H9 (cell line): Measurements from ENCODE around the gene CD1E. TPM values are rescaled to one million over a fixed set of nuclear protein-coding genes. Genes with fewer than 3 reads are reported as not detected.

Experiments used
- DNase-seq: peaks from one replicate; pipeline ENCODE4 v3.0.0-alpha.2; 2017
- H2AFZ ChIP-seq: one replicate; pipeline ENCODE4 v1.6.1; 2013; ENCODE audit warnings: mild to moderate bottlenecking, low read length, control low read depth, moderate library complexity
- H2AK5ac ChIP-seq: 2 replicates; pipeline ENCODE4 v1.6.1; 2013; ENCODE audit warnings: low read length, control low read depth, mixed read lengths; ENCODE audit not compliant: insufficient read length
- H2BK120ac ChIP-seq: one replicate; pipeline ENCODE4 v1.6.1; 2013; ENCODE audit warnings: low read depth, mild to moderate bottlenecking, low read length, control low read depth, inconsistent platforms; ENCODE audit not compliant: poor library complexity, severe bottlenecking
- H2BK12ac ChIP-seq: 2 replicates; pipeline ENCODE4 v1.6.1; 2013; ENCODE audit warnings: low read length, control low read depth, mixed read lengths, low read depth; ENCODE audit not compliant: insufficient read length
- H2BK15ac ChIP-seq: 2 replicates; pipeline ENCODE4 v1.6.1; 2013; ENCODE audit warnings: low read depth, low read length, control low read depth
- H2BK20ac ChIP-seq: one replicate; pipeline ENCODE4 v1.6.1; 2013; ENCODE audit warnings: low read depth, mild to moderate bottlenecking, low read length, control low read depth, inconsistent platforms; ENCODE audit not compliant: poor library complexity, severe bottlenecking
- H2BK5ac ChIP-seq: 2 replicates; pipeline ENCODE4 v1.6.1; 2013; ENCODE audit warnings: low read length, control low read depth, mixed read lengths; ENCODE audit not compliant: insufficient read length
- H3K14ac ChIP-seq: 2 replicates; pipeline ENCODE4 v1.6.1; 2013; ENCODE audit warnings: low read length, control low read depth; ENCODE audit not compliant: insufficient read depth
- H3K18ac ChIP-seq: 2 replicates; pipeline ENCODE4 v1.6.1; 2013; ENCODE audit warnings: low read depth, mild to moderate bottlenecking, mixed read lengths, low read length, control low read depth; ENCODE audit not compliant: insufficient read length
- H3K23ac ChIP-seq: 2 replicates; pipeline ENCODE4 v1.6.1; 2013; ENCODE audit warnings: low read length, control low read depth, mixed read lengths, low read depth; ENCODE audit not compliant: insufficient read length
- H3K23me2 ChIP-seq: 2 replicates; pipeline ENCODE4 v1.6.1; 2013; ENCODE audit warnings: low read depth, mild to moderate bottlenecking, mixed read lengths, low read length, control low read depth; ENCODE audit not compliant: insufficient read length, poor library complexity, severe bottlenecking
- H3K27ac ChIP-seq: 2 replicates; pipeline ENCODE4 v1.5.1; 2013; ENCODE audit warnings: low read length, control low read depth, mixed read lengths, low read depth; ENCODE audit not compliant: insufficient read length
- H3K27me3 ChIP-seq: 2 replicates; pipeline ENCODE4 v1.6.1; 2013; ENCODE audit warnings: low read length, control low read depth, inconsistent platforms; ENCODE audit not compliant: insufficient read depth
- H3K4ac ChIP-seq: 2 replicates; pipeline ENCODE4 v1.6.1; 2013; ENCODE audit warnings: low read depth, mild to moderate bottlenecking, control low read depth, inconsistent platforms, low read length, moderate library complexity
- H3K4me1 ChIP-seq: 2 replicates; pipeline ENCODE4 v1.6.1; 2013; ENCODE audit warnings: low read length, control low read depth, inconsistent platforms; ENCODE audit not compliant: insufficient read depth
- H3K4me2 ChIP-seq: 2 replicates; pipeline ENCODE4 v1.6.1; 2013; ENCODE audit warnings: low read length, control low read depth, mixed read lengths; ENCODE audit not compliant: insufficient read length, insufficient read depth
- H3K56ac ChIP-seq: 2 replicates; pipeline ENCODE4 v1.6.1; 2013; ENCODE audit warnings: low read depth, mild to moderate bottlenecking, mixed read lengths, low read length, control low read depth; ENCODE audit not compliant: insufficient read length
- H3K79me1 ChIP-seq: 2 replicates; pipeline ENCODE4 v1.6.1; 2013; ENCODE audit warnings: low read depth, mild to moderate bottlenecking, moderate library complexity, low read length, control low read depth, inconsistent platforms; ENCODE audit not compliant: insufficient read depth, poor library complexity, severe bottlenecking
- H3K79me2 ChIP-seq: 2 replicates; pipeline ENCODE4 v1.6.1; 2013; ENCODE audit warnings: low read length, control low read depth, inconsistent platforms; ENCODE audit not compliant: insufficient read depth
- H3K9ac ChIP-seq: 2 replicates; pipeline ENCODE4 v1.6.1; 2013; ENCODE audit warnings: low read length, control low read depth, mixed read lengths; ENCODE audit not compliant: insufficient read length; ENCODE audit errors: extremely low read depth
- H3K9me3 ChIP-seq: one replicate; pipeline ENCODE4 v1.6.1; 2013; ENCODE audit warnings: low read depth, low read length, inconsistent platforms; ENCODE audit not compliant: control insufficient read depth
- H3T11ph ChIP-seq: one replicate; pipeline ENCODE4 v1.6.1; 2013; ENCODE audit warnings: mild to moderate bottlenecking, low read length, control low read depth, inconsistent platforms
- H4K20me1 ChIP-seq: one replicate; pipeline ENCODE4 v1.6.1; 2013; ENCODE audit not compliant: control insufficient read depth, insufficient read length, insufficient read depth
- H4K5ac ChIP-seq: 2 replicates; pipeline ENCODE4 v1.6.1; 2013; ENCODE audit warnings: low read depth, mild to moderate bottlenecking, mixed read lengths, low read length, control low read depth; ENCODE audit not compliant: insufficient read length
- H4K8ac ChIP-seq: replicated peaks from 2 replicates; pipeline ENCODE4 v1.6.1; 2013; ENCODE audit warnings: low read length, control low read depth, mixed read lengths, low read depth; ENCODE audit not compliant: insufficient read length
- H4K91ac ChIP-seq: 2 replicates; pipeline ENCODE4 v1.6.1; 2013; ENCODE audit warnings: low read depth, mild to moderate bottlenecking, moderate library complexity, mixed read lengths, low read length, control low read depth; ENCODE audit not compliant: insufficient read length
- H3K27ac Mint-ChIP-seq, 3 experiments: 2 replicates in 2 of 3; 3 replicates in 1 of 3; pipeline ENCODE4 v1.8.0; 2020 to 2021; ENCODE audit warnings: mixed read lengths in 3 of 3, mild to moderate bottlenecking in 1 of 3, moderate library complexity in 1 of 3
- H3K27me3 Mint-ChIP-seq: 2 replicates; pipeline ENCODE4 v1.8.0; 2021; ENCODE audit warnings: low read depth, mild to moderate bottlenecking, moderate library complexity, mixed read lengths
- H3K36me3 Mint-ChIP-seq, 3 experiments: 2 replicates in 2 of 3; 3 replicates in 1 of 3; pipeline ENCODE4 v1.8.0; 2020 to 2021; ENCODE audit warnings: low read depth in 3 of 3, mixed read lengths in 3 of 3; ENCODE audit not compliant: insufficient read depth in 1 of 3
- H3K4me1 Mint-ChIP-seq, 2 experiments: 2 replicates each; pipeline ENCODE4 v1.8.0; 2020; ENCODE audit warnings: mixed read lengths in 2 of 2
- H3K4me3 Mint-ChIP-seq, 2 experiments: 2 replicates in 1 of 2; 3 replicates in 1 of 2; pipeline ENCODE4 v1.8.0; 2020 to 2021; ENCODE audit warnings: mild to moderate bottlenecking in 2 of 2, mixed read lengths in 2 of 2, moderate library complexity in 1 of 2
- H3K9me3 Mint-ChIP-seq, 2 experiments: 2 replicates in 1 of 2; 3 replicates in 1 of 2; pipeline ENCODE4 v1.8.0; 2020; ENCODE audit warnings: mild to moderate bottlenecking in 2 of 2, mixed read lengths in 2 of 2, moderate library complexity in 1 of 2
- CTCF ChIP-seq: fragments of 200-600 bp; sonication (generic); conservative IDR thresholded peaks from 3 replicates; pipeline ENCODE4 v1.8.0; 2021; ENCODE audit warnings: antibody characterized with exemption, mild to moderate bottlenecking
- WGBS: extraction: QIAGEN DNeasy Blood & Tissue Kit; methylation state at CpG from one replicate; pipeline ENCODE4 v1.1.7; 2013; ENCODE audit warnings: missing lambda C conversion rate, low lambda C conversion rate, mixed read lengths; ENCODE audit not compliant: insufficient read length; ENCODE audit errors: extremely low coverage; 5-methylcytosine and 5-hydroxymethylcytosine counted together
- total RNA-seq: library from RNA; stranded (reverse); gene quantifications from 2 replicates; pipeline ENCODE4 v1.2.1, GENCODE V29; 2021

The CD1E gene
- total RNA-seq, 1 experiment from 2014 or later: not detected

- no peaks in the 10 kb centered on the region for H3K79me1 ChIP-seq
- H2AK5ac ChIP-seq: no peak overlapping the region
- H2BK12ac ChIP-seq: no peak overlapping the region
- no peak overlapping the region for H2AFZ ChIP-seq
- no CpG with 5 or more reads among the region's 1 CpG for WGBS
- no peak overlapping the region for H3K56ac ChIP-seq
- H4K5ac ChIP-seq: no peak overlapping the region
- H3K9me3 Mint-ChIP-seq: no peaks in the 10 kb centered on the region
- H3K36me3 Mint-ChIP-seq: no peaks in the 10 kb centered on the region
- H2BK15ac ChIP-seq: no peak overlapping the region
- H3K4me1 ChIP-seq: no peaks in the 10 kb centered on the region
- no peak overlapping the region for H3K14ac ChIP-seq
- no peak overlapping the region for H3K18ac ChIP-seq
- H3K4me1 Mint-ChIP-seq: no peaks in the 10 kb centered on the region
- no peak overlapping the region for H4K8ac ChIP-seq
- H3K9me3 ChIP-seq: no peaks in the 10 kb centered on the region
- H3K4me2 ChIP-seq: no peak overlapping the region
- H3K4ac ChIP-seq: no peak overlapping the region
- no peak overlapping the region for H2BK120ac ChIP-seq
- no peak overlapping the region for H3T11ph ChIP-seq
- TF ChIP-seq CTCF: no peak
- no peak overlapping the region for H3K23ac ChIP-seq
- H2BK5ac ChIP-seq: no peak overlapping the region
- no peak overlapping the region for H3K4me3 Mint-ChIP-seq
- no peaks in the 10 kb centered on the region for H3K23me2 ChIP-seq
- no peak for DNase-seq
- no peaks in the 10 kb centered on the region for H3K27me3 ChIP-seq
- no peak overlapping the region for H3K9ac ChIP-seq
- H3K27me3 Mint-ChIP-seq: no peaks in the 10 kb centered on the region; the same call in 1 of the 2 replicates
- no peak overlapping the region for H4K91ac ChIP-seq
- H3K27ac Mint-ChIP-seq: no peak overlapping the region
- H4K20me1 ChIP-seq: no peaks in the 10 kb centered on the region
- no peak overlapping the region for H3K27ac ChIP-seq
- no peak overlapping the region for H2BK20ac ChIP-seq
- no peaks in the 10 kb centered on the region for H3K79me2 ChIP-seq
Observed at GRCh38 chr1:158331106-158331425, 22.6 kb upstream of the CD1E start.
